HL-60/S4 (cell line): ENCODE measurements around the gene OR51A4.
"Not testable (repeated sequence)": the region's sequence is repeated elsewhere in the genome, so short reads cannot be mapped to it uniquely, and the experiment has no call there.

Experiments used
- in situ Hi-C: fragments of 300-500 bp; cut with MboI; formaldehyde crosslinking; loops from 2 replicates; pipeline ENCODE4 v1.14.3; 2022; ENCODE audit warnings: low sequenced_read_pairs

The OR51A4 gene, protein sequence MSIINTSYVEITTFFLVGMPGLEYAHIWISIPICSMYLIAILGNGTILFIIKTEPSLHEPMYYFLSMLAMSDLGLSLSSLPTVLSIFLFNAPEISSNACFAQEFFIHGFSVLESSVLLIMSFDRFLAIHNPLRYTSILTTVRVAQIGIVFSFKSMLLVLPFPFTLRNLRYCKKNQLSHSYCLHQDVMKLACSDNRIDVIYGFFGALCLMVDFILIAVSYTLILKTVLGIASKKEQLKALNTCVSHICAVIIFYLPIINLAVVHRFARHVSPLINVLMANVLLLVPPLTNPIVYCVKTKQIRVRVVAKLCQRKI

DNA sequence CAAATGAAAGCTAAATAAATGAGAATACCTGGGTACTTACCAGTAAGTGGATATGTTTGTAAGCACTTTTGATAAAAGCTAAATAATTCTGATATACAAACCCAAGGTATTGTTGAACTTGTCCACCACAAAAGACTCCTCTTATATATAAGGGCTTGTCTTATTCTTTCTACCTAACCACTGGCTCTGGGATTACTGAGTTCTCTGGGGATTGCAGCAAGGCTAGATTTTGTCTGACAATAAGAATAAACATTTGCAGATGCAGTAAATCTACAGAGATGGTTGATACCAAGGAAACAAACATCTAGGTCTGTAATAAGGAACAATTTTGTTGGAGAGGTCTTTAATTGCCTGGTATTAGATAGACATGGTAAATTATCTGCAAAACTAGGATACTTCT lies at the start of gene OR51A4:
TSS of gene OR51A4 (minus strand) at position 101 of the 400 bp plus-strand sequence. CDS start 505 bp downstream, outside the sequence.
- in situ Hi-C loops = no loop called here

DNA sequence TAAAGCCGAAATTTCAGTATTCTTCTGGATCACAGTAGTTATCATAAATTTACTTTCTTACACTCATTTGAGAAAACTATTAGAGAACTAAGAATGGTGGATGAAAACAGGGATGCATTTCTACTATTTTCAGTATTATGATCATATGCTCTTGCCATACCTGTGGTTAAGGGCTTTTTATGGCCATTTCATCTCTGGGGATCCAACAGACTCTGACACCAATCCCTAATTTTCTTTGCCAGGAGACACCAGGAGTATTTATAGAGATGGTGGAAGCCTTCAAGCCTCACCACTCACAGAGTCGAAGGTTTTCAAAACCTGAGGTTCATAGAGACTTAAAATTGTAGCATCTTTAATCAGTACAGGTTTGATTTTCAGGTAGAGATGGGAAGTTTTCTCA lies 47.1 kb upstream of the OR51A4 start, which contains the start of gene OR51L1:
TSS of gene OR51L1 (plus strand) at position 301 of the 400 bp plus-strand sequence. CDS start 4,132 bp downstream, outside the sequence.
- in situ Hi-C loops = no loop called here

DNA sequence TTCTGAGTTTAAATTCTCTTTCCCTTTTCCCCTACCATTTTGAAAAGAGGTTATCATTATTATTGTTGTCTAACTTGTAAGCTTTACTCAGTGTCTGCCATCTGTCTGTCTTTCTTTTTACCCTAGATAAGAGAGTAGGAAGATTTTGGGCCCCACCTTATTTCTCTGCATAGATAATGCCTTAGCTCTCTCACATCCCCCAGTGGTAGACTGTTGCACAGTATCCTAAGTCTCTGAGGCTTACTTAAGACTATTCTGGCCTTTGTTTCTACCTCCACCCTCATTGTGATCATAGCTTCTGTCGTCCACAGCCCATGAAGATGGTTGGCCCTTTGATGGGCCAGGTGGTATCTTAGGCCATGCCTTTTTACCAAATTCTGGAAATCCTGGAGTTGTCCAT lies 43.7 kb upstream of the OR51A4 start:
- in situ Hi-C loops = no loop called here

DNA sequence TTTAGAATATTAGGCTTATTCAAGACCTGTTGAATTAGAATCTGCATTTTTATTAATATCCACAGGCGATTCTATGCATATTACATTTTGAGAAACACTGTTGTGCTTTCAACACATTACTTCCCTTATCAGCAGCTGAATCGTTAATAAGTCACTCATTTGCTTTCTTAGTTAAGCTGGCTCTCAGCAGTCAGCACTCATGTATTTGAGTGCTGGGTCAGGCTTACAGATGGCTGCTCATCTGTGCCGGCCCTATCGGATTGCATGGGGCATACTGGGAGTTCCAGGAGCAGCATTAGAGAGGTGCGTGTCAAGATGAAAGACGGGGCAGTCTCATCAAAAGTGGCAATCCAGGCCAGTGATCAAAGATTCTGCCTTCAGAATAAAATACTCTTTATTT lies 36.4 kb upstream of the OR51A4 start:
- in situ Hi-C loops = no loop called here

DNA sequence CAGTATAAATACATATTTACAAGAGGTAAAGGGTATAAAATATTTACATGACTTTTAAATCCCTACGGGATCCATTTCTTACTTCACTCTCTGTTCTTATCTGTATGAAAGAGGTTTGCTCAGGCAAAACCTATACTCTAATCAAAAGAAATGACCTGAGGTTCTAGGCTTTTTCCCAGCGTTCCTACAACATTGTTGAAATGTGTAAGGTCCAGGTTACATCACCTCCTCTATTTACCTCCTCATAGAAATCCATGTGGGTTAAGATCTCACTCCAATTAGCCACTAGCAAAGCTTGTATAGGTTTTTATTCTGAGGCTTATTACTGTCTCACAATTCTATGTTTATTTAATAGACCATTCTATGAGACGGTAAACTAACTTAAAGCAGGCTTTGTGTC lies 35.3 kb upstream of the OR51A4 start:
- in situ Hi-C loops = no loop called here

DNA sequence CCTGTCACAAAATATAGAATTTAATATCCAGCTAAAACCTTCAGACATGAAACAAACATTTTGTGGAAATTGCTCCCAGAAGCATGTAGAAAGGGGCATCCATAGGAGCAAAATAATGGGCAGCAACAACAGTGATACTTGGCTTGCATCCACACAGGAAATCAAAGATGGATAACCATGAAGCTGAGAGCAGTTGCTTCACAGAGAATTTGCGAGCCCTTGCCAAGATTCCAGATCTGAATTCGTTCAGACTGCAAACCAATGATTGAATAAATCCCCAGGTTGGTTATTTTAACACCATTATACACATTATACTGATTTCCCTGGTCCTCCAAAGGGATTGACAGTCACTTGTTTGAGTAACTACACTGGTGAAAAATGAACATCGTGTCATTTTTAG lies 31.6 kb upstream of the OR51A4 start:
- in situ Hi-C loops = no loop called here

DNA sequence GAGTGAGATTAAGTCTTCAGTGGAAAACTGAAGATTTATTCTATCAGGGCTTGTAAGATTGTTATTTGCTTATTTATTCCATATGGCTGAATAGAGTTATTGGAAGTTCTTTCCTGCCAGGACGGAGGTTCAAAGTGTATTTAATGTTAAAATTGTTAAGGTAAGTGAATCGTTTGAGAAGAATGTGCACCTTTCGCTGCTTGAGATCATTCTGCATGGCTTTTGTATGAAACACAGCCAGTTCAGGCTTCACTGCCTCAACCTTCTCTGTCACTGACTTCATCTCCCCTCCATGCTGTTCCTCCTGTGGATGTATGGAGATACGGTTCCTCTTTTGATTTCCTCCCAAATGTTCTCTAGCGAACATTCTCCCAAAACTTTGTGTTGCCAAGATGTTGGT lies 28.0 kb upstream of the OR51A4 start:
- in situ Hi-C loops = no loop called here

DNA sequence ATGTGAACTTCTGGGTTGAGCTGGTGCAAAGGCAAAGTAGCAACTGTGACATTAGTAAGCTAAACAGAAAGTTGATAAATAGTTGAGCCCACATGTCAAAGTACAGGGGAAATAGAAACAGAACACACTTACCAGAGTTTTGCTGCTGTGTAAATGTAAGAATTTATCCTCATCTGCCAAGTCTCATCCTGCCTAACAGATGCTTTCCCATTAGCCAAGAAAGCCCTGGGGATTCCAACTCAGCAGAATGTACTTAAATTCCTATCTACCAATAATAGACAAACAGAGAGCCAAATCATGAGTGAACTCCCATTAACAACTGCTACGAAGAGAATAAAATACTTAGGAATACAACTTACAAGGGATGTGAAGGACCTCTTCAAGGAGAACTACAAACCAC lies 15.4 kb upstream of the OR51A4 start:
- in situ Hi-C loops = no loop called here

DNA sequence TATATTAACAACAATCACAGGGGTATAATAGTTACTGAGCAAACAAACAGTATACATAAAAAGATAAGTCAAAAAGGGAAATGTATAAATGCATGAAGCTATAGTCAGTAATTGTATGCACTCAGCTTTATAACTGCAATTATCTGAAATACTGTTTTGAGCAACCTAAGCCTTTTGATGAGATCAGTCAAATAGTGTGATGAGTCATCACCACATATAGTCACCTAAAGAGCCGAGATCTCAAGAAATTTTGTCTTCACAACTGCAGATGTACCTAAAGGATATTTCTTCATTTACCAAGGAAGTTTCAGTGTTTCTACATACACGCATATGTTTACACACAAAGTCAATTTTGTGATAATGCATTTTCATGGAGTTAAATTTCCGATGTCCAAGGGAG lies 13.5 kb upstream of the OR51A4 start:
- in situ Hi-C loops = no loop called here

DNA sequence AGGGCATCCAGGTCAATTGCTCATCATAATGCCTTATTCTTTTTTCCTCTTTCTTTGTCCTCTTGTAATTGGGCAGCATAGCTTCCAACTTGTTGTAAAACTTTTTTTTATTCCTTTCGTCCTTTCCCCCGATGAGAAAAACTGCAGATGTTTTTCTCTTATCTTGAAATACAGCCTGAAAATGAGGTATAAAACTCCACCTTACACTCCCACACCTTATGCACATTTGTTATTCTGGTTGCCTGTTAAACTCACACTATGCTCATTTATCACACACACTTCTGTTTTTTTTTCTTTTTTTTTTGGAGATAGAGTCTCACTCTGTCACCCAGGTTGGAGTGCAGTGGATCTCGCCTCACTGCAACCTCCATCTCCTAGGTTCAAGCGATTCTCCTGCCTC lies 10.0 kb upstream of the OR51A4 start:
- in situ Hi-C loops = no loop called here

DNA sequence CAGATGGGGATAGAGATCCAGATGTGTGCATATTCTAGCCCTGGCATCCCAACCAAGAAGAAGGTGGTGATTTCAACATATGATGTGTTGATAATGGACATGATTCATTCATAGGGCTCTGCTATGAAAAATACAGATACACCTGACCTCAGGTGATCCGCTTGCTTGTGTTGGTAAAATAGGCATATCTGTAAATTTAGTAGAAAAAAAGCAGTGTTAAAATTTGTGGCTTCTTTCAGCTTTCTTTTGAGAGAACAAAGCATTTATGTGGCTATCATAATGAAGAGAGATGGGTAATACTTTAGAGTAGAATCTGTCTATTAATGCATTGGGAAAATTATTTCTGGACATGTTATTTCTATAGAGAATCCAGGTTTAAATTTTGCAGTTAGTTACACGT lies 8.2 kb upstream of the OR51A4 start, which contains the start of gene OR51A2:
TSS of gene OR51A2 (minus strand) at position 101 of the 400 bp plus-strand sequence. CDS start at position 101, 0 bp downstream.
- in situ Hi-C loops = not testable (repeated sequence)

DNA sequence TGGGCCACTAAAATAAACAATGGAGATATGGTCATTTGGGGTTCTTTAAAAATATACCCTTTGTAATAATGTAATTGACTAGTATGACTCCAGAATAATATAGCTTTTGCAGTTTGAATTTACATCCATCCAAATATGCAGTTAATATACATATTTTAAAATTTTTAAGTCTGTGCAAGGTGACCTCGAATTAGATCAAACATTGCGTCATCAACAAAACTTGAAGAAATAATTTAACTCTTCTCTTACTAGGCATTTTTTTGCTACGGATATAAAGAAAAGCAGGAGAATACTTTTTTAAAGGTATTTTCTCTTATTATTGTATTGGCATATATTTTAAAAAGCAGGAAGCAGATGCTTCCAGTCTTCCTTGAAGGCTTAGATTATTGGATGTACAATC lies 10.7 kb downstream of the OR51A4 start:
- in situ Hi-C loops = no loop called here

DNA sequence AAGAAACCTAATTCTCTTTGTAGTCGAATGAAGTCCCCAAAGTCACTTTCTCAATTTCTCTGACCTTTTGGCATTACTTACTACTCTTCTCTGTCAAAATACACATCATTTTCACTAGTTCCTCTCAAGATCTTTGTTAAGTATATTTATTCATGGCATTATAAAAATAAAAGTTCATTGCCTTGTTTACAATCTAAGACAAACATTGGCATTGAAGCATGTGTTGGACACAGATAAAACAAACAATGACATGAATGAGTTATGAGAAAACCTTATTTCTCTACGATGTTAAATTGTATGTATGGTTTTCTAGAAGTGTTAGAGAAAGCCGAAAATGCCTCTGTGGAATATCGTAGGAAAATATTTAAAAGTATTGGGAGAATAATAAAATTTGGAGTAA lies 14.7 kb downstream of the OR51A4 start:
- in situ Hi-C loops = no loop called here

DNA sequence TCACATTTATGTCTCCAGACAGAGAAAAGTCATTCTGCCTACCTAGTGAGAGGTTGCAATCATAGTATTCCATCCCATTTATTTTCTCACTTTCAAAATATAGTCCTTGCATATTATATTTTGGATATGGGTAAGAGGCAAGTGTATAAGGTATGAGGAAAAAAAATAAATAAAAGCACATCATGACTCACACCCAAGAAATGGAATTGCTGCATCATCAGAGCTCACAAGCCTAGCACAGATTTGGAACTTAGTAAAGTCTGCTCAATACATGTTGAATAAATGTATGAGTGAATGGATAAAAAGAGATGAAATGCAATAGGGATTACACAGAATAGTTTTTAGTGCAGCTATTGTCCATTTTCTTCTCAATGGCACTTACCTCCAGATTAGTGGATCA lies 20.8 kb downstream of the OR51A4 start:
- in situ Hi-C loops = no loop called here

DNA sequence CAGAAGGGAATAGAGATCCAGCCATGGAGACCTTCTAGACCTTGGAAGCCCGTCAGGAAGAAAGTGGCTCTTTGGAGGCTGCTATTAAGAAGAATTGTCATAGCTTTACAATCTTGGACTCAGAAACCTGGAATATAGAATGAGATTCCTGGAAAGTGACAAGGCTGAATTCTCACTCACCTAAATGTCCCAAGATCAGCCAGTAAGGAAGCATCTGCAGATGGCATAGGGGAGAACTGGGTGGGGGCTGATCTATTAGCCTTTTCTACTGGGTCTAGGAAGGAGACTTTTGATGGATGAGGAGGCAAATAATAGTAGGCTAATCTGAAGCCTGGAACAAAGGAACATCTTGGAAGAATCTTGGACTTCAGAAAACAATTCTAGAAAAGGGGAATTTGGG lies 23.2 kb downstream of the OR51A4 start, which contains the start of gene OR51G1:
TSS of gene OR51G1 (minus strand) at position 101 of the 400 bp plus-strand sequence. CDS start at position 101, 0 bp downstream.
- in situ Hi-C loops = no loop called here

DNA sequence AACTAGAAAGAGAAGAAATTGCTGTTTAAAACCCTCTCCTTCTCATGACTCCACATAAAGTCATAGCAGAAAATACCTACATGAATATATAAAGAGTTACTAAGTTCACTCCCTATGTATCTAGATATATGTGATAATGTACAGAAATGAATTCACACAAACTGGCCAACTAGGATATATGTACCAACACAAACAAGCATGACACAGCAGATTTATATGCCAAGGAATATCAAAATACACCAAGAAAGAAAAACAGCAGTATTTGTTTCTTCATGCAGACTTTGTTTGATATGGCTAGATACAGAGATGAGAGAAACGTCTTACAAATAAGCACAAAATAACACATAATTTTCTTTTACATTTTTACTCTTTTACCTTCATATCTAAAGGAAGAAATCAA lies 25.1 kb downstream of the OR51A4 start:
- in situ Hi-C loops = no loop called here

DNA sequence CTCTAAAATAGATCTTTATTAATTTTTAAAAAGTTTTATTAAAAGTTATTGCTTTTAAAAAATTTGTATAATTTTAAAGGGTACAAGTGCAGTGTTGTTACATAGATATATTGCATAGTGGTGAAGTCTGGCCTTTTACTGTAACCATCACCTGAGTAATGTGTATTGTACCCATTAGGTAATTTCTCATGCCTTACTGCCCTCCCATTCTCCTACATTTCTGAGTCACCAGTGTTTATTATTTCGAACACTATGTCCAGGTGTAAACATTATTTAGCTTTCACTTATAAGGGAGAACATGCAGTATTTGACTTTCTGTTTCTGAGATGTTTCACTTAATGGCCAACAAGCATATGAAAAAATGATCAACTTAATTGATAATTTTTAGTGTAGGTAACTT lies 25.6 kb downstream of the OR51A4 start:
- in situ Hi-C loops = no loop called here

DNA sequence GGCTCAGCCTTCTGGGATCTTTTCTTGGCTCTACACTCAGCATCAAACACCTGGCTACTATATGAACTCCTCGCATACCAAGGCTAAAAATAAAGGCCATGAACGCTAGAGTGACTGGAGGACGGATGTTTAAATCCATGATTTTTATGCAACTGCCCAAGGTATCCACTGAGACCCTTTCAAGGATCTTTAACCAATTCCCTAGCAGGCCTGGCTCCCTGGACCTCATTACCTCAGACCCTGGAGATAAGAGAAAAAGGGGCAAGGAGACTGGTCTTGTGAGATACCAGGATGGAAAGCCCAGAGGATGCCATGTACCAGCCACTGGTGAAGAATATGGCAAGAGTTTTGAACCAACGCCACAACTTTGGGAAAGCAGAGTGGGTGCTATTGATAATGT lies 28.2 kb downstream of the OR51A4 start, which contains the start of gene OR51G2:
TSS of gene OR51G2 (minus strand) at position 101 of the 400 bp plus-strand sequence. CDS start 3,687 bp downstream, outside the sequence.
- in situ Hi-C loops = no loop called here

DNA sequence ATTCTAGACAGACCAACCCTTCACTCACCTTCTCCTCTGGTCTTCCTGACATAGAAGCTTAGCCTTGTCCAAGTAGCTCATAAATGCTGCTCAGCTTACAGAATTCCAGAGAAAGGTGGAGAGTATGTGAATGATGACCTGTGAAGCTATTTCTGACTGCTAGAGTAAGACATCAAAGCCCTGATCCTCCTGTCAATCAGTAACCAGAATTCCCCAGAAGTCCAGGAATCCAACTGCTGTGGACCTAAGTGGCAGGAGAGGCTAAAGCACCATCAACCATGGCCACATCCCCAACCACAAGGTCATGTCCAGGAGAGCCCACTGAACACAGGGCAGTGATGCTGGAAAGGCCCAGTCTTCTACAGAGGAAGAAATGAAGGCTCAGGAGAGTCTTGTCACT lies 30.8 kb downstream of the OR51A4 start:
- in situ Hi-C loops = no loop called here

DNA sequence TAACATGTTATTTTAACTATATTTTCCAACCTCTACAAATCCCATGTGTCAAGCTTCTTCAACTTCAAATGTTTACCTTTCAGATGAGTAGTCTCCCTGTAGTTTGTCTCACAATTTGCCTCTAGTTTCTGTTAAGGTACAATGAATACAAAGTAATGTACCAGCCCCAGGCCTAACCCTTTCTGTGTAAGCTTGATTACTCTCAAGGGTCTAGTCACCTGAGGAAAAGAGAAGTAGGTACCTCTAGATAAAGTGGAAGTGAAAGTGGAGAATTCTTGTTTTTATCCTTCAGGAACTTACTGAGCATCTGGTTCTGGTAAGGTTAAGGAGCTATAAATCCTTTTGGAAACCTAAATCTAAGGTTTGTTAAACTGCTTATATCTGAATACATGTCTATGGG lies 43.9 kb downstream of the OR51A4 start, which contains the start of gene OR51A7:
TSS of gene OR51A7 (plus strand) at position 300 of the 400 bp plus-strand sequence. CDS start 3,587 bp downstream, outside the sequence.
- in situ Hi-C loops = no loop called here
